Liver (tissue), 9 donors: ENCODE results near the gene TNRC6B. TPM values are rescaled to one million over a fixed set of nuclear protein-coding genes. Genes with fewer than 3 reads are reported as not detected.

ENCODE experiments used
- DNase-seq: peaks from one replicate; pipeline ENCODE4 v3.0.0-alpha.2; 2017; ENCODE audit warnings: low spot score
- H3K27ac ChIP-seq, 2 donors: one replicate each; pipeline ENCODE4 v1.7.0; 2013; ENCODE audit warnings: inconsistent platforms in 2 of 2, low read length in 2 of 2, control low read depth in 1 of 2, low read depth in 1 of 2, mild to moderate bottlenecking in 1 of 2
- H3K27me3 ChIP-seq, 4 donors: one replicate each; pipeline versions ENCODE4 v1.6.1 to v1.7.0; 2013; ENCODE audit warnings: low read length in 3 of 4, inconsistent platforms in 1 of 4, mild to moderate bottlenecking in 1 of 4, moderate library complexity in 1 of 4; ENCODE audit not compliant: control insufficient read depth in 4 of 4, insufficient read depth in 4 of 4
- H3K36me3 ChIP-seq, 4 donors: one replicate each; pipeline versions ENCODE4 v1.6.1 to v1.7.0; 2013; ENCODE audit warnings: low read length in 3 of 4, mild to moderate bottlenecking in 3 of 4, low read depth in 1 of 4, moderate library complexity in 1 of 4; ENCODE audit not compliant: control insufficient read depth in 4 of 4, insufficient read depth in 3 of 4
- H3K4me1 ChIP-seq, 4 donors: one replicate each; pipeline versions ENCODE4 v1.6.1 to v1.7.0; 2013; ENCODE audit warnings: low read length in 3 of 4, mild to moderate bottlenecking in 3 of 4, moderate library complexity in 1 of 4; ENCODE audit not compliant: control insufficient read depth in 4 of 4, insufficient read depth in 4 of 4
- H3K4me3 ChIP-seq, 3 donors: one replicate each; pipeline versions ENCODE4 v1.6.1 to v1.7.0; 2013; ENCODE audit warnings: low read length in 3 of 3, control low read depth in 1 of 3, low read depth in 1 of 3, mild to moderate bottlenecking in 1 of 3
- H3K9ac ChIP-seq, 2 donors: one replicate each; pipeline ENCODE4 v1.7.0; 2013; ENCODE audit warnings: low read length in 2 of 2, mild to moderate bottlenecking in 2 of 2, moderate library complexity in 2 of 2, control low read depth in 1 of 2, low read depth in 1 of 2
- H3K9me3 ChIP-seq, 4 donors: one replicate each; pipeline versions ENCODE4 v1.6.1 to v1.7.0; 2013; ENCODE audit warnings: low read length in 3 of 4; ENCODE audit not compliant: control insufficient read depth in 4 of 4
- FOXA1 ChIP-seq: IDR thresholded peaks from 2 replicates; pipeline ENCODE4 v1.6.1; 2016; ENCODE audit warnings: antibody characterized with exemption
- FOXA2 ChIP-seq: IDR thresholded peaks from 2 replicates; pipeline ENCODE4 v1.6.1; 2016; ENCODE audit warnings: antibody characterized with exemption
- GABPA ChIP-seq, 2 donors: IDR thresholded peaks in 1 of 2; conservative IDR thresholded peaks in 1 of 2; 2 replicates each; pipeline ENCODE4 v1.6.1; 2016; ENCODE audit warnings: antibody characterized with exemption in 2 of 2, mild to moderate bottlenecking in 1 of 2, moderate library complexity in 1 of 2
- HNF4A ChIP-seq, 2 donors: conservative IDR thresholded peaks; 2 replicates each; pipeline ENCODE4 v1.6.1; 2016; ENCODE audit warnings: antibody characterized with exemption in 2 of 2, mild to moderate bottlenecking in 2 of 2
- HNF4G ChIP-seq: IDR thresholded peaks from 2 replicates; pipeline ENCODE4 v1.6.1; 2016; ENCODE audit warnings: antibody characterized with exemption
- JUND ChIP-seq, 2 donors: IDR thresholded peaks; 2 replicates each; pipeline ENCODE4 v1.6.1; 2016; ENCODE audit warnings: antibody characterized with exemption in 2 of 2
- NR2F2 ChIP-seq: IDR thresholded peaks from 2 replicates; pipeline ENCODE4 v1.6.1; 2016; ENCODE audit warnings: antibody characterized with exemption
- RAD21 ChIP-seq, 2 donors: IDR thresholded peaks; 2 replicates each; pipeline ENCODE4 v1.6.1; 2016; ENCODE audit warnings: antibody characterized with exemption in 2 of 2, mild to moderate bottlenecking in 2 of 2
- RXRA ChIP-seq, 2 donors: IDR thresholded peaks; 2 replicates each; pipeline ENCODE4 v1.6.1; 2017 to 2018; ENCODE audit warnings: antibody characterized with exemption in 2 of 2, mild to moderate bottlenecking in 1 of 2
- SP1 ChIP-seq: IDR thresholded peaks from 2 replicates; pipeline ENCODE4 v1.6.1; 2018; ENCODE audit warnings: antibody characterized with exemption, mild to moderate bottlenecking
- TAF1 ChIP-seq: conservative IDR thresholded peaks from 2 replicates; pipeline ENCODE4 v1.6.1; 2016; ENCODE audit warnings: antibody characterized with exemption, mild to moderate bottlenecking
- YY1 ChIP-seq: IDR thresholded peaks from 2 replicates; pipeline ENCODE4 v1.6.1; 2016; ENCODE audit warnings: antibody characterized with exemption, mild to moderate bottlenecking
- WGBS: extraction: QIAGEN DNeasy Blood & Tissue Kit; methylation state at CpG from one replicate; pipeline ENCODE4 v1.1.7; 2013; 5-methylcytosine and 5-hydroxymethylcytosine counted together
- polyA plus RNA-seq, 2 donors: library from polyadenylated mRNA; stranded (reverse) in 1 of 2; unstranded in 1 of 2; fragments of 200-250 nt in 1 of 2; fragments of >200 nt in 1 of 2; fragmentation: Nextera tagmentation in 1 of 2; extraction: Ambion mirVana in 1 of 2; gene quantifications; one replicate each; pipeline versions ENCODE4 v1.2.1 to v1.2.3, GENCODE V29; 2013 to 2015
- total RNA-seq, 2 donors: library from RNA; depleted of rRNA; stranded (reverse); fragments of >200 nt; gene quantifications; one replicate each; pipeline ENCODE4 v1.2.3, GENCODE V29; 2014
- TF ChIP-seq, protein P1 (sequence below): IDR thresholded peaks from 2 replicates; pipeline ENCODE4 v1.6.1; 2016; ENCODE audit warnings: antibody characterized with exemption
- TF ChIP-seq, protein P2 (sequence below): IDR thresholded peaks from 2 replicates; pipeline ENCODE4 v1.6.1; 2016; ENCODE audit warnings: antibody characterized with exemption
- TF ChIP-seq, protein P3 (sequence below): fragments of 150-350 bp; IDR thresholded peaks from 2 replicates; pipeline ENCODE4 v1.5.1; 2017; ENCODE audit warnings: improper control_type of control experiment, low read depth, low read length; ENCODE audit not compliant: missing input control
- TF ChIP-seq, protein P4 (sequence below): IDR thresholded peaks from 2 replicates; pipeline ENCODE4 v1.6.1; 2016; ENCODE audit warnings: antibody characterized with exemption
- donor health status: healthy.
- donor health status: healthy.
- donor health status: healthy.
- donor health status: healthy.
- donor health status: healthy.

Gene TNRC6B
- total and polyA plus RNA-seq, 4 donors: 4.6 to 39.1 (median 26.4) TPM

DNA sequence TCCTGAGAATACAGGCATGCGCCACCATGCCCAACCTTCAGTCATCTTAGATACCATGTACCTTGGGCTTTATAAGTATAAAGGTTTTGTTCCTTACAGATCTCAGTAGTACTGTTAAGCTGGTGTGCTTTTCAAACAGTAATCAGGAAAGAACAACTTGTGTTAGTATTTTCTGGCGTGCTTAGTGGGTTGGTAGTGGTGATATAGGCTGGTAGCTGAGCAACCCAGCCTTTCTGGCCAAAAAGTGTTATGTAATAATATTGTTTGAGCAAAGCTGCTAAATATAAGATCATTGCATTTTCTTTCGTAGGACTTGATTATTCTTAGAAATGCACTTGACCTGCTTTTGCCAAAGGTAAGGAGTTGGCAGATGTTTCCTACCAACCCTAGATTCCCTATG, 175.0 kb downstream of the TNRC6B start (continued):
- TF ChIP-seq, protein P1, sequence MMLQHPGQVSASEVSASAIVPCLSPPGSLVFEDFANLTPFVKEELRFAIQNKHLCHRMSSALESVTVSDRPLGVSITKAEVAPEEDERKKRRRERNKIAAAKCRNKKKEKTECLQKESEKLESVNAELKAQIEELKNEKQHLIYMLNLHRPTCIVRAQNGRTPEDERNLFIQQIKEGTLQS: no peak
- no peak for TF ChIP-seq TAF1
- no peak for TF ChIP-seq NR2F2
- TF ChIP-seq, protein P2, sequence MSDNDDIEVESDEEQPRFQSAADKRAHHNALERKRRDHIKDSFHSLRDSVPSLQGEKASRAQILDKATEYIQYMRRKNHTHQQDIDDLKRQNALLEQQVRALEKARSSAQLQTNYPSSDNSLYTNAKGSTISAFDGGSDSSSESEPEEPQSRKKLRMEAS: no peak
- no peak for TF ChIP-seq HNF4A (conservative IDR thresholded peaks at IDR 0.05)
- TF ChIP-seq, protein P3, sequence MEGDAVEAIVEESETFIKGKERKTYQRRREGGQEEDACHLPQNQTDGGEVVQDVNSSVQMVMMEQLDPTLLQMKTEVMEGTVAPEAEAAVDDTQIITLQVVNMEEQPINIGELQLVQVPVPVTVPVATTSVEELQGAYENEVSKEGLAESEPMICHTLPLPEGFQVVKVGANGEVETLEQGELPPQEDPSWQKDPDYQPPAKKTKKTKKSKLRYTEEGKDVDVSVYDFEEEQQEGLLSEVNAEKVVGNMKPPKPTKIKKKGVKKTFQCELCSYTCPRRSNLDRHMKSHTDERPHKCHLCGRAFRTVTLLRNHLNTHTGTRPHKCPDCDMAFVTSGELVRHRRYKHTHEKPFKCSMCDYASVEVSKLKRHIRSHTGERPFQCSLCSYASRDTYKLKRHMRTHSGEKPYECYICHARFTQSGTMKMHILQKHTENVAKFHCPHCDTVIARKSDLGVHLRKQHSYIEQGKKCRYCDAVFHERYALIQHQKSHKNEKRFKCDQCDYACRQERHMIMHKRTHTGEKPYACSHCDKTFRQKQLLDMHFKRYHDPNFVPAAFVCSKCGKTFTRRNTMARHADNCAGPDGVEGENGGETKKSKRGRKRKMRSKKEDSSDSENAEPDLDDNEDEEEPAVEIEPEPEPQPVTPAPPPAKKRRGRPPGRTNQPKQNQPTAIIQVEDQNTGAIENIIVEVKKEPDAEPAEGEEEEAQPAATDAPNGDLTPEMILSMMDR: no peak
- TF ChIP-seq JUND (IDR thresholded peaks at IDR 0.05): no peak
- no peak for TF ChIP-seq FOXA1

DNA sequence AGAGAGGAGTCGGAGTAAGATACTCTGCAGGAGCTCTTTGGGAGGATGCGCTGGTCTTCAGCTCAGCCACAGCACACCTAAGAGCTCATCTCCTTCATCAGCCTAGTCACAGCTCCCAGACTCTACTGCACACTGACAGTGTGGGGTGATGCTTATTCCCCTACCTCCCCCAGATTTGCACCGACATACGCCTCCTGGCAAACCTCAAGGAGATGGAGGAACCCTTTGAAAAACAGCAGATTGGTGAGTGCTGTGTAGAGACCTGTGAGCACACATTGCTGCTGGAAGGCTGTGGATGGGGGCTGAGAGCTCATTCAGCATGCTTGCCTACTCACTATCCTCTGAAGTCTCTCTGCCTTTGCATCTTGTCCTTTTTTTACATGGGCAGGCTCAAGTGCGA, 183.4 kb downstream of the TNRC6B start:
- Histone ChIP-seq H3K27ac (no peak overlapping the region), H3K4me1 (no peaks in the 10 kb centered on the region), H3K9me3 (no peaks in the 10 kb centered on the region), H3K27me3 (no peaks in the 10 kb centered on the region), H3K9ac (no peak overlapping the region), H3K4me3 (no peak overlapping the region), H3K36me3 (peaks cover 21 to 80% (median 69%) of the 10 kb centered on the region in 4 donors)
- TF ChIP-seq FOXA1 (no peak), SP1 (no peak), YY1 (no peak), NR2F2 (no peak), JUND (IDR thresholded peaks at IDR 0.05) (no peak), GABPA (IDR thresholded peaks at IDR 0.05 in 1 of 2, conservative IDR thresholded peaks at IDR 0.05 in 1 of 2) (no peak), TAF1 (no peak), HNF4A (conservative IDR thresholded peaks at IDR 0.05) (no peak), RAD21 (IDR thresholded peaks at IDR 0.05) (no peak), HNF4G (no peak), FOXA2 (no peak)
- TF ChIP-seq, protein P4, sequence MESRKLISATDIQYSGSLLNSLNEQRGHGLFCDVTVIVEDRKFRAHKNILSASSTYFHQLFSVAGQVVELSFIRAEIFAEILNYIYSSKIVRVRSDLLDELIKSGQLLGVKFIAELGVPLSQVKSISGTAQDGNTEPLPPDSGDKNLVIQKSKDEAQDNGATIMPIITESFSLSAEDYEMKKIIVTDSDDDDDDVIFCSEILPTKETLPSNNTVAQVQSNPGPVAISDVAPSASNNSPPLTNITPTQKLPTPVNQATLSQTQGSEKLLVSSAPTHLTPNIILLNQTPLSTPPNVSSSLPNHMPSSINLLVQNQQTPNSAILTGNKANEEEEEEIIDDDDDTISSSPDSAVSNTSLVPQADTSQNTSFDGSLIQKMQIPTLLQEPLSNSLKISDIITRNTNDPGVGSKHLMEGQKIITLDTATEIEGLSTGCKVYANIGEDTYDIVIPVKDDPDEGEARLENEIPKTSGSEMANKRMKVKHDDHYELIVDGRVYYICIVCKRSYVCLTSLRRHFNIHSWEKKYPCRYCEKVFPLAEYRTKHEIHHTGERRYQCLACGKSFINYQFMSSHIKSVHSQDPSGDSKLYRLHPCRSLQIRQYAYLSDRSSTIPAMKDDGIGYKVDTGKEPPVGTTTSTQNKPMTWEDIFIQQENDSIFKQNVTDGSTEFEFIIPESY: no peak
- TF ChIP-seq, protein P1: no peak
- DNase-seq: no peak
- WGBS: 98% methylated on average over 5 of the region's 5 CpGs

DNA sequence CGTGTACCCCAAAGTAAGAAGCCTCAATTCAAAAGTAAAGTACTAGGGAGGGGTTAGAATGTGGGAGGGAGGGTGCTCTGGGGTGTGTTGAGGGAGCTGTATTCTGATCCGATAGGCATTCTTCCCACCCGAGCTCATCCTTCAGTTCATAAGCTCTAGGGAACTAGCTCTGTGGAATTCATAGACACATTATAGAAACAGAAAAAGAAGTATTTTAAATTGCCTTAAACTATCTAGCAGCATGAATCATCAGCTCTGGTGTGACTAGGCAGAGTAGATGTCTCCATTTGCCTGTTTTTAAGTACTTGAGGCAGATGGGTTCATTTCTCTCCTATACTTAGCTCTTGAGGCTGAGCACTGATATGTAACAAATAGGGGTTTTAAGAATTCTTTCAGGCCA, 185.3 kb downstream of the TNRC6B start:
- Histone ChIP-seq H3K36me3 (peaks cover 22 to 90% (median 76%) of the 10 kb centered on the region in 4 donors), H3K27ac (no peak overlapping the region), H3K27me3 (no peaks in the 10 kb centered on the region), H3K4me1 (no peaks in the 10 kb centered on the region), H3K9me3 (no peaks in the 10 kb centered on the region), H3K4me3 (no peak overlapping the region), H3K9ac (no peak overlapping the region)
- no peak for DNase-seq
- TF ChIP-seq RAD21 (IDR thresholded peaks at IDR 0.05): no peak
- TF ChIP-seq SP1: no peak
- TF ChIP-seq JUND (IDR thresholded peaks at IDR 0.05): no peak
- no peak for TF ChIP-seq HNF4A (conservative IDR thresholded peaks at IDR 0.05)
- TF ChIP-seq NR2F2: no peak
- TF ChIP-seq RXRA (IDR thresholded peaks at IDR 0.05): no peak
- 96% methylated on average over 3 of the region's 3 CpGs for WGBS
